Naive thymus-derived CD8-positive, alpha-beta T cell (primary cell): ENCODE data around the gene KBTBD7. TPM values are rescaled to one million over a fixed set of nuclear protein-coding genes. Genes with fewer than 3 reads are reported as not detected.

Experiments used
- ATAC-seq, 2 donors: fragments of 150-1000 bp; cut with Tn5 transposase in 1 of 2; sonication (Bioruptor Pico), chemical (Tn5 transposase) in 1 of 2; 1 replicate in 1 of 2; 2 replicates in 1 of 2; pipeline ENCODE4 v1.10.0; 2021; ENCODE audit warnings: mild to moderate bottlenecking in 2 of 2, moderate library complexity in 2 of 2
- POLR2A ChIA-PET: fragments of 350-600 bp; sonication (Branson Sonifier 250); formaldehyde crosslinking; loops from one replicate; lab custom pipeline; 2021; ENCODE audit warnings: antibody characterized with exemption; lab: Charles Lee
- DNase-seq, 10 donors: peaks; one replicate each; pipeline versions ENCODE4 v3.0.0 to v3.0.0-alpha.2; 2020 to 2022
- H3K27ac Mint-ChIP-seq, 10 donors: one replicate each; pipeline ENCODE4 v1.8.0; 2020 to 2022; ENCODE audit warnings: mild to moderate bottlenecking in 10 of 10, mixed read lengths in 10 of 10, moderate library complexity in 4 of 10, inconsistent platforms in 1 of 10
- H3K27me3 Mint-ChIP-seq, 5 donors: one replicate each; pipeline ENCODE4 v1.8.0; 2021 to 2022; ENCODE audit warnings: mixed read lengths in 5 of 5
- H3K36me3 Mint-ChIP-seq, 3 donors: one replicate each; pipeline ENCODE4 v1.8.0; 2020 to 2022; ENCODE audit warnings: mixed read lengths in 3 of 3, mild to moderate bottlenecking in 2 of 3, inconsistent platforms in 1 of 3
- H3K4me1 Mint-ChIP-seq, 4 donors: one replicate each; pipeline ENCODE4 v1.8.0; 2021 to 2022; ENCODE audit warnings: mixed read lengths in 4 of 4
- H3K4me3 Mint-ChIP-seq, 10 donors: one replicate each; pipeline ENCODE4 v1.8.0; 2020 to 2022; ENCODE audit warnings: mild to moderate bottlenecking in 10 of 10, mixed read lengths in 10 of 10, moderate library complexity in 6 of 10, inconsistent platforms in 1 of 10
- H3K9me3 Mint-ChIP-seq, 9 donors: one replicate each; pipeline ENCODE4 v1.8.0; 2020 to 2022; ENCODE audit warnings: mixed read lengths in 9 of 9, mild to moderate bottlenecking in 3 of 9, inconsistent platforms in 1 of 9, moderate library complexity in 1 of 9
- polyA plus RNA-seq, 3 donors: library from polyadenylated mRNA; unstranded; fragments of 300-500 nt; fragmentation: Illumina TruSeq; gene quantifications; one replicate each; pipeline ENCODE4 v1.2.3, GENCODE V29; 2021
- total RNA-seq, 8 experiments: library from RNA in 2 of 8; stranded (reverse) in 2 of 8; gene quantifications; one replicate each; pipeline ENCODE4 v1.2.3 and lab custom pipeline; 2021 to 2026

KBTBD7 gene
- total and polyA plus RNA-seq, 5 experiments from 2014 or later = 4.6 to 7.5 (median 6.4) TPM

GRCh38 chr13:41220401-41220800 lies 26.0 kb upstream of the KBTBD7 start:
- DNase-seq (no peak), ATAC-seq (no peak)
- POLR2A ChIA-PET = no interaction called here
- no peaks in the 10 kb centered on the region for H3K4me1 Mint-ChIP-seq
- peaks cover 0 to 70% (median 16%) of the 10 kb centered on the region in 3 donors for H3K36me3 Mint-ChIP-seq
- no peak overlapping the region for H3K4me3 Mint-ChIP-seq
- no peaks in the 10 kb centered on the region for H3K9me3 Mint-ChIP-seq
- no peak overlapping the region for H3K27ac Mint-ChIP-seq
- no peaks in the 10 kb centered on the region for H3K27me3 Mint-ChIP-seq

- H3K4me1 Mint-ChIP-seq = peaks cover 0 to 2% (median 0%) of the 10 kb centered on the region in 4 donors
- DNase-seq (no peak), ATAC-seq (no peak)
- no peak overlapping the region for H3K4me3 Mint-ChIP-seq
- no peaks in the 10 kb centered on the region for H3K27me3 Mint-ChIP-seq
- POLR2A ChIA-PET = no interaction called here
- H3K27ac Mint-ChIP-seq = peak overlapping the region in 1 of 10 donors; percentile 51
- H3K36me3 Mint-ChIP-seq = peaks cover 3 to 42% (median 14%) of the 10 kb centered on the region in 3 donors
- peaks cover 0 to 7% (median 3%) of the 10 kb centered on the region in 9 donors for H3K9me3 Mint-ChIP-seq
These were observed 21.8 kb upstream of the KBTBD7 start for GRCh38 chr13:41216160-41216559.

DNA sequence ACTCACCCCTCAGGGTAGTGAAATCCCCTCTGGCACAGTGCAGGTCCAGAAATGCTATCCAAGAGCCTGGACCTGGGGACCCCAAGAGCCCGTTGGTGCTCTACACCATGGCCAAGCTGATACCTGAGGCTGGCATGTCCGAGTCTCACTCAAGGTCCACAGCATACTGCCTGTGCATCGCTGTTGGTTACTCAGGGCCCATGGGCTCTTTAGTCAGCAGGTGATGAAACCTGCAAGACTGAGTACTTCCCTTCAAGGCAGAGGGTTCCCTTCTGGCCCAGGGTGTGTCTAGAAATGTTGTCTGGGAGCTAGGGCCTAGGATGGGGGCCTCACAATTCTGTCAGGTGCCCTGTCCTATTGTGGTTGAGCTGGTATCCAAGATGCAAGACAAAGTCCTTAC lies 19.6 kb upstream of the KBTBD7 start:
- H3K27me3 Mint-ChIP-seq = no peaks in the 10 kb centered on the region
- H3K36me3 Mint-ChIP-seq = peaks cover 14 to 22% (median 16%) of the 10 kb centered on the region in 3 donors
- ATAC-seq = no peak
- H3K4me1 Mint-ChIP-seq = peaks cover 0 to 2% (median 0%) of the 10 kb centered on the region in 4 donors
- no peak overlapping the region for H3K4me3 Mint-ChIP-seq
- POLR2A ChIA-PET = no interaction called here
- no peak overlapping the region for H3K27ac Mint-ChIP-seq
- peaks cover 0 to 19% (median 11%) of the 10 kb centered on the region in 9 donors for H3K9me3 Mint-ChIP-seq
- DNase-seq = no peak

DNA sequence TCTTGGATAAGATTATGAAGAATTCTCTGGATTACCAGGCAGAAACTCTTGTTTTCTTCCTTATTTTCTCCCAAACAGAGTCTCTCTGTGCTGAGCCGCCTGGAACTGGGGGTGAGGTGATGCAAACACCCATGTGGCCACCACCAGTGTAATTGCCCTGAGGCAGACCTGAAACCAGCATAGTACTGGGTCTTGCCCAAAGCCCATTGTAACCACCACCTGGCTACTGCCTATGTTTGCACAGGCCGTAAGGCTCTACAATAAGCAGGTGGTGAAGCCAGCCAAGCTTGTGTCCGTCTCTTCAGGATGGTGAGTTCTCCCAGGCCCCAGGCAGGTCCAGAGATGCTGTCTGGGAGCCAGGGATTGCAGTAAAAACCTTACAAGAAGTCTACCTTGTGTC lies 18.9 kb upstream of the KBTBD7 start:
- Mint-ChIP-seq H3K36me3 (peaks cover 17 to 19% (median 17%) of the 10 kb centered on the region in 3 donors), H3K4me1 (peaks cover 0 to 2% (median 0%) of the 10 kb centered on the region in 4 donors), H3K27ac (no peak overlapping the region), H3K9me3 (peaks cover 0 to 22% (median 11%) of the 10 kb centered on the region in 9 donors), H3K27me3 (no peaks in the 10 kb centered on the region), H3K4me3 (no peak overlapping the region)
- DNase-seq = no peak
- ATAC-seq = no peak
- POLR2A ChIA-PET = no interaction called here

- DNase-seq (no peak), ATAC-seq (no peak)
- Mint-ChIP-seq H3K4me3 (no peak overlapping the region), H3K36me3 (peaks cover 16 to 22% (median 20%) of the 10 kb centered on the region in 3 donors), H3K9me3 (peaks cover 0 to 26% (median 13%) of the 10 kb centered on the region in 9 donors), H3K4me1 (peaks cover 0 to 2% (median 0%) of the 10 kb centered on the region in 4 donors), H3K27me3 (no peaks in the 10 kb centered on the region), H3K27ac (no peak overlapping the region)
- POLR2A ChIA-PET = no interaction called here
These were observed 18.5 kb upstream of the KBTBD7 start for GRCh38 chr13:41212881-41213280.

DNA sequence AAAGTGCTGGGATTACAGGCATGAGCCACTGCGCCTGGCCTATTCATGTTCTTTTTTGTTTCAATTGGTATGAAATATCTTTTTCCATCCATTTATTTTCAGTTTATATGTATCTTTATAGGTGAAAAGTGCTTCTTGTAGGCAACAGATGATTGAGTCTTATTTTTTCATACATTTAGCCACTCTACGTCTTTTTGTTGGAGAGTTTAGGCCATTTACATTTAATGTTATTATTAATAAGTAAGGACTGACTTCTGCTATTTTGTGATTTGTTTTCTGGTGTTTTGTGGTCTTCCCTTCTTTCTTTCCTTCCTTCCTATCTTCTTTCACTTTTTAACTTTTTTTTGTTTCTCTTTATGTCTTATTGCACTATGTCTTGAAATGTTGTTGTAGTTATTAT lies 16.7 kb upstream of the KBTBD7 start:
- DNase-seq = no peak
- POLR2A ChIA-PET = no interaction called here
- Mint-ChIP-seq H3K9me3 (peaks cover 0 to 35% (median 14%) of the 10 kb centered on the region in 9 donors), H3K36me3 (peaks cover 6 to 24% (median 24%) of the 10 kb centered on the region in 3 donors), H3K27ac (no peak overlapping the region), H3K4me3 (no peak overlapping the region), H3K4me1 (peaks cover 0 to 2% (median 0%) of the 10 kb centered on the region in 4 donors), H3K27me3 (no peaks in the 10 kb centered on the region)
- no peak for ATAC-seq

GRCh38 chr13:41206467-41206866 lies 12.1 kb upstream of the KBTBD7 start:
- no peaks in the 10 kb centered on the region for H3K4me1 Mint-ChIP-seq
- POLR2A ChIA-PET = no interaction called here
- H3K9me3 Mint-ChIP-seq = peaks cover 0 to 31% (median 12%) of the 10 kb centered on the region in 9 donors
- H3K36me3 Mint-ChIP-seq = peaks cover 0 to 24% (median 20%) of the 10 kb centered on the region in 3 donors
- ATAC-seq = no peak
- H3K27me3 Mint-ChIP-seq = no peaks in the 10 kb centered on the region
- no peak overlapping the region for H3K27ac Mint-ChIP-seq
- no peak overlapping the region for H3K4me3 Mint-ChIP-seq
- no peak for DNase-seq

DNA sequence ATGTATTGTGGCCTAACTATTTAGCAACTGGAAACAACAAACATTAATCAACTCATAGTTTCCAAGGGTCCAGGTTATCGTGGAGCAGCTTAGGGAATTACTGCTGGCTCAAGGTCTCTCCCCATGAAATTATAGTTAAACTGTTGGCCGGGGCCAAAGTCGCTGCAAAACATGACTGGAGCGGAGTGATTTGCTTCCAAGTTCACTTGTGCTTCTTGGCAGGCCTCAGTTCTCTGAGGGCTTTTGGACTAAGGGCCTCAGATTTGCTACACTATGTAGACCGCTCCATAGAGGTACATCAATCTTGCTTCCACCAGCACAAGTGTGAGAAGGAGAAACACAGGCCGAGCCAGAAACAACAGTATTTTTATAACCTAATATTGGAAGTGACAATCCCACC lies 9.4 kb upstream of the KBTBD7 start:
- POLR2A ChIA-PET = interaction anchor here (0.6 kb wide), 1 partner anchor 416 kb away, joined by 3 read pairs; no protein-coding TSS in a partner anchor
- H3K27ac Mint-ChIP-seq = no peak overlapping the region
- H3K36me3 Mint-ChIP-seq = peaks cover 0 to 9% (median 8%) of the 10 kb centered on the region in 3 donors
- peaks cover 0 to 11% (median 0%) of the 10 kb centered on the region in 4 donors for H3K4me1 Mint-ChIP-seq
- ATAC-seq (no peak), DNase-seq (no peak)
- peaks cover 0 to 17% (median 3%) of the 10 kb centered on the region in 9 donors for H3K9me3 Mint-ChIP-seq
- no peak overlapping the region for H3K4me3 Mint-ChIP-seq
- H3K27me3 Mint-ChIP-seq = no peaks in the 10 kb centered on the region

GRCh38 chr13:41200126-41200525 lies 5.8 kb upstream of the KBTBD7 start:
- Mint-ChIP-seq H3K9me3 (no peaks in the 10 kb centered on the region), H3K27me3 (no peaks in the 10 kb centered on the region), H3K36me3 (no peaks in the 10 kb centered on the region), H3K4me3 (no peak overlapping the region), H3K4me1 (peaks cover 0 to 19% (median under 1%) of the 10 kb centered on the region in 4 donors), H3K27ac (no peak overlapping the region)
- POLR2A ChIA-PET = no interaction called here
- ATAC-seq (no peak), DNase-seq (no peak)

GRCh38 chr13:41199526-41199925 lies 5.2 kb upstream of the KBTBD7 start:
- Mint-ChIP-seq H3K4me3 (peak overlapping the region in 1 of 10 donors; percentile 4), H3K36me3 (no peaks in the 10 kb centered on the region), H3K9me3 (no peaks in the 10 kb centered on the region), H3K27me3 (no peaks in the 10 kb centered on the region), H3K27ac (peak overlapping the region in 3 of 10 donors; percentile 3 to 43 (median 6)), H3K4me1 (peaks cover 2 to 21% (median 3%) of the 10 kb centered on the region in 4 donors)
- POLR2A ChIA-PET = no interaction called here
- ATAC-seq (peak in 1 of 2 donors; percentile 50), DNase-seq (no peak)

DNA sequence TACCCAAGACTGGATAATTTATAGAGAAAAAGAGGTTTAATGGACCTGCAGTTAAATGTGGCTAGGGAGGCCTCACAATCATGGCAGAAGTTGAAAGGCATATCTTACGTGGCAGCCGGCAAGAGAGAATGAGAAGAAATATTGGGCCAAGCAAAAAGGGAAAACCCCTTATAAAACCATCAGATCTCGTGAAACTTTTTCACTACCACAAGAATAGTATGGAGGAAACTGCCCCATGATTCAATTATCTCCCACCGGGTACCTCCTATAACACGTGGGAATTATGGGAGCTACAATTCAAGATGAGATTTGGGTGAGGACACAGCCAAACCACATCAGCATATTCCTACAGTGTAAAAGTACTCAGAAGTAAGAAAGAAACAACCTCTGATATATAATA lies 4.7 kb upstream of the KBTBD7 start:
- no peak for ATAC-seq
- no peaks in the 10 kb centered on the region for H3K36me3 Mint-ChIP-seq
- DNase-seq = no peak
- POLR2A ChIA-PET = no interaction called here
- H3K9me3 Mint-ChIP-seq = no peaks in the 10 kb centered on the region
- H3K4me1 Mint-ChIP-seq = peaks cover 4 to 25% (median 7%) of the 10 kb centered on the region in 4 donors
- peak overlapping the region in 1 of 10 donors; percentile 43 for H3K27ac Mint-ChIP-seq
- H3K4me3 Mint-ChIP-seq = peak overlapping the region in 1 of 10 donors; percentile 13
- no peaks in the 10 kb centered on the region for H3K27me3 Mint-ChIP-seq

DNA sequence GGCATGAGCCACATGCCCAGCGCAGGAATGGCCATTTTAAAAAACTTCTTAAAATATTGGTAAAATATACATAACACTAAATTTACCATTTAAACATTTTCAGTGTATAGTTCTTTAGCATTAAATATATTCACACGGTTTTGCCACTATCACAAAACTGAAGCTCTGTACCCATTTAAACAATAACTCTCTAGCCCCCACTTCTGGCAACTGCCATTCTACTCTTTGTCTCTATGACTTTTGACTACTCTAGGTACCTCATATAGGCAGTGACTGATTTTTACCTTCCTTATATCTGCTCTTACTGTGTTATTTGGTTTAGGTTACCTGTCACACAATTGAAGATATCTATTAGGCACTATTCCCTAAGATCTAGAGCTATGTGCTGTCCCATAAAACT lies 2.3 kb upstream of the KBTBD7 start:
- Mint-ChIP-seq H3K4me3 (no peak overlapping the region), H3K27ac (peak overlapping the region in 1 of 10 donors; percentile 33), H3K4me1 (peaks cover 15 to 47% (median 28%) of the 10 kb centered on the region in 4 donors), H3K27me3 (no peaks in the 10 kb centered on the region), H3K9me3 (peaks cover 0 to 5% (median 0%) of the 10 kb centered on the region in 9 donors), H3K36me3 (peaks cover 0 to 11% (median 7%) of the 10 kb centered on the region in 3 donors)
- DNase-seq (peak in 1 of 10 donors; percentile 1), ATAC-seq (no peak)
- POLR2A ChIA-PET = interaction anchor here (0.6 to 1.6 kb wide), 3 partner anchors 65 to 727 kb away, joined by 3 to 7 read pairs (median 5); no protein-coding TSS in a partner anchor

DNA sequence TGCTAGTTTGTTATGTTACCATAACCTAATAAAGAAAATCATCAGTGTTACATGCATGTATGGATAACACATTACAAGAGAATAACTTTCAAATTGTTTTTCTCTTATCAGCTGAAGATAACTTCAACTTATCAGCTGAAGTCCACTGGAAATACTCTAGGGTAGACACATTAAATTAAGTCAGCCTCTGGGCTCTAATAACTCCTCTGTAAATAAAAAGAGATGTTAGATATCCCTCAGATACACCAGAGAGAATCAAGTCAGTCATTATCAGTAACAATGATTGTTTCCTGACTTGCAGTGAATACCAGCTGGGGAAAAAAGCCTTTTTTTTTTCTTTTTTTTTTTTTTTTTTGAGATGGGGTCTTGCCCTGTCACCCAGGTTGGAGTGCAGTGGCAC lies 1.6 kb upstream of the KBTBD7 start:
- ATAC-seq (no peak), DNase-seq (no peak)
- POLR2A ChIA-PET = interaction anchor here (0.6 to 1.6 kb wide), 3 partner anchors 64 to 728 kb away, joined by 3 to 7 read pairs (median 5); no protein-coding TSS in a partner anchor
- Mint-ChIP-seq H3K27ac (peak overlapping the region in 1 of 10 donors; percentile 10), H3K27me3 (no peaks in the 10 kb centered on the region), H3K36me3 (peaks cover 1 to 12% (median 8%) of the 10 kb centered on the region in 3 donors), H3K4me3 (peak overlapping the region in 2 of 10 donors; percentile 10 to 26), H3K4me1 (peaks cover 15 to 49% (median 28%) of the 10 kb centered on the region in 4 donors), H3K9me3 (peaks cover 0 to 5% (median 1%) of the 10 kb centered on the region in 9 donors)
